CD4-positive, CD25-positive, alpha-beta regulatory T cell (primary cell): ENCODE results near the gene BSPH1. TPM values are rescaled to one million over a fixed set of nuclear protein-coding genes. Genes with fewer than 3 reads are reported as not detected.

Source experiments
- ATAC-seq, 2 donors: fragments of 150-1000 bp; cut with Tn5 transposase; one replicate each; pipeline ENCODE4 v1.10.0; 2021; ENCODE audit warnings: low read depth in 2 of 2, moderate number of reproducible peaks in 2 of 2, moderate library complexity in 1 of 2
- DNase-seq, 3 donors: peaks; one replicate each; pipeline versions ENCODE4 v3.0.0 to v3.0.0-alpha.2; 2012 to 2022; ENCODE audit warnings: mixed read lengths in 1 of 3
- H3K27ac ChIP-seq: one replicate; pipeline ENCODE4 v1.7.0; 2013; ENCODE audit warnings: mild to moderate bottlenecking, low read length; ENCODE audit not compliant: insufficient read depth, poor library complexity, severe bottlenecking
- H3K27me3 ChIP-seq: one replicate; pipeline ENCODE4 v1.7.0; 2013; ENCODE audit warnings: low read length; ENCODE audit not compliant: control insufficient read depth, insufficient read depth
- H3K36me3 ChIP-seq: one replicate; pipeline ENCODE4 v1.7.0; 2013; ENCODE audit warnings: mild to moderate bottlenecking, low read length, moderate library complexity; ENCODE audit not compliant: control insufficient read depth, insufficient read depth
- H3K4me1 ChIP-seq: 2 replicates; pipeline ENCODE4 v1.7.0; 2013; ENCODE audit warnings: mild to moderate bottlenecking, low read length; ENCODE audit not compliant: insufficient read depth, control insufficient read depth, poor library complexity, severe bottlenecking
- H3K4me3 ChIP-seq: one replicate; pipeline ENCODE4 v1.7.0; 2013; ENCODE audit warnings: low read depth, mild to moderate bottlenecking, low read length, moderate library complexity
- H3K9me3 ChIP-seq, 2 experiments: 1 replicate in 1 of 2; 2 replicates in 1 of 2; pipeline ENCODE4 v1.7.0; 2013; ENCODE audit warnings: low read length in 2 of 2, mild to moderate bottlenecking in 1 of 2, moderate library complexity in 1 of 2; ENCODE audit not compliant: control insufficient read depth in 2 of 2
- H3K27ac Mint-ChIP-seq, 3 donors: one replicate each; pipeline ENCODE4 v1.8.0; 2020 to 2022; ENCODE audit warnings: mild to moderate bottlenecking in 3 of 3, mixed read lengths in 3 of 3, moderate library complexity in 2 of 3
- H3K27me3 Mint-ChIP-seq: one replicate; pipeline ENCODE4 v1.8.0; 2022; ENCODE audit warnings: mild to moderate bottlenecking, mixed read lengths
- H3K36me3 Mint-ChIP-seq: one replicate; pipeline ENCODE4 v1.8.0; 2020; ENCODE audit warnings: mixed read lengths
- H3K4me1 Mint-ChIP-seq, 4 donors: one replicate each; pipeline ENCODE4 v1.8.0; 2020 to 2022; ENCODE audit warnings: mixed read lengths in 4 of 4, mild to moderate bottlenecking in 1 of 4
- H3K4me3 Mint-ChIP-seq, 4 donors: one replicate each; pipeline ENCODE4 v1.8.0; 2020 to 2022; ENCODE audit warnings: mild to moderate bottlenecking in 4 of 4, mixed read lengths in 4 of 4, moderate library complexity in 3 of 4
- H3K9me3 Mint-ChIP-seq, 7 donors: one replicate each; pipeline ENCODE4 v1.8.0; 2020 to 2022; ENCODE audit warnings: mixed read lengths in 7 of 7, mild to moderate bottlenecking in 3 of 7, moderate library complexity in 2 of 7
- polyA plus RNA-seq, 4 donors: library from polyadenylated mRNA; unstranded; fragments of 300-500 nt; fragmentation: Illumina TruSeq; gene quantifications; one replicate each; pipeline ENCODE4 v1.2.3, GENCODE V29; 2021
- total RNA-seq: library from RNA; stranded (reverse); gene quantifications from one replicate; pipeline ENCODE4 v1.2.3, GENCODE V29; 2022

Gene BSPH1
- total RNA-seq, result not detected
- not detected for polyA plus RNA-seq

GRCh38 chr19:47992070-47992469 is at the start of gene BSPH1:
Gene BSPH1 (minus strand): TSS chr19:47992170. CDS start chr19:47992081, 89 bp downstream.
- H3K27me3 ChIP-seq, result no peaks in the 10 kb centered on the region
- Mint-ChIP-seq H3K9me3 (peaks cover 0 to 3% (median 0%) of the 10 kb centered on the region in 7 donors), H3K4me3 (no peak within 1 kb of the TSS), H3K27me3 (peaks cover 9% of the 10 kb centered on the region), H3K27ac (no peak within 1 kb of the TSS), H3K4me1 (no peaks in the 10 kb centered on the region), H3K36me3 (no peaks in the 10 kb centered on the region)
- no peak within 1 kb of the TSS for H3K4me3 ChIP-seq
- H3K36me3 ChIP-seq, result no peaks in the 10 kb centered on the region
- no peak within 1 kb of the TSS for H3K27ac ChIP-seq
- H3K9me3 ChIP-seq, result no peaks in the 10 kb centered on the region
- ATAC-seq (no peak), DNase-seq (no peak)
- no peaks in the 10 kb centered on the region for H3K4me1 ChIP-seq

- Mint-ChIP-seq H3K4me3 (no peak overlapping the region), H3K9me3 (peaks cover 0 to 19% (median 3%) of the 10 kb centered on the region in 7 donors), H3K27ac (no peak overlapping the region), H3K4me1 (no peaks in the 10 kb centered on the region), H3K36me3 (no peaks in the 10 kb centered on the region), H3K27me3 (peaks cover 2% of the 10 kb centered on the region)
- DNase-seq (no peak), ATAC-seq (no peak)
- H3K9me3 ChIP-seq, result peaks cover 8 to 11% of the 10 kb centered on the region in 2 experiments
- H3K27ac ChIP-seq, result no peak overlapping the region
- no peaks in the 10 kb centered on the region for H3K4me1 ChIP-seq
- no peaks in the 10 kb centered on the region for H3K27me3 ChIP-seq
- no peaks in the 10 kb centered on the region for H3K36me3 ChIP-seq
- no peak overlapping the region for H3K4me3 ChIP-seq
These were observed 44.8 kb upstream of the BSPH1 start for GRCh38 chr19:48036765-48037164.

GRCh38 chr19:48033604-48034003 is 41.6 kb upstream of the BSPH1 start:
- no peaks in the 10 kb centered on the region for H3K4me1 Mint-ChIP-seq

GRCh38 chr19:48030073-48030472 is 38.1 kb upstream of the BSPH1 start:
- no peak for ATAC-seq
- Histone ChIP-seq H3K36me3 (no peaks in the 10 kb centered on the region), H3K27me3 (no peaks in the 10 kb centered on the region), H3K4me1 (no peaks in the 10 kb centered on the region), H3K27ac (no peak overlapping the region), H3K4me3 (no peak overlapping the region), H3K9me3 (no peaks in the 10 kb centered on the region)
- no peaks in the 10 kb centered on the region for H3K36me3 Mint-ChIP-seq
- peaks cover 0 to 3% (median 0%) of the 10 kb centered on the region in 7 donors for H3K9me3 Mint-ChIP-seq
- no peak overlapping the region for H3K27ac Mint-ChIP-seq
- H3K27me3 Mint-ChIP-seq, result peaks cover 21% of the 10 kb centered on the region
- H3K4me3 Mint-ChIP-seq, result no peak overlapping the region
- no peaks in the 10 kb centered on the region for H3K4me1 Mint-ChIP-seq
- no peak for DNase-seq

More at GRCh38 chr19:48033604-48034003, 41.6 kb upstream of the BSPH1 start:
- no peaks in the 10 kb centered on the region for H3K36me3 ChIP-seq
- Mint-ChIP-seq H3K36me3 (no peaks in the 10 kb centered on the region), H3K27ac (no peak overlapping the region), H3K9me3 (peaks cover 0 to 14% (median 3%) of the 10 kb centered on the region in 7 donors), H3K27me3 (peaks cover 14% of the 10 kb centered on the region), H3K4me3 (no peak overlapping the region)
- no peaks in the 10 kb centered on the region for H3K4me1 ChIP-seq
- H3K9me3 ChIP-seq, result peaks cover 8 to 11% of the 10 kb centered on the region in 2 experiments
- DNase-seq (no peak), ATAC-seq (no peak)
- no peak overlapping the region for H3K27ac ChIP-seq
- no peaks in the 10 kb centered on the region for H3K27me3 ChIP-seq
- no peak overlapping the region for H3K4me3 ChIP-seq

- Histone ChIP-seq H3K36me3 (no peaks in the 10 kb centered on the region), H3K27ac (no peak overlapping the region), H3K9me3 (no peaks in the 10 kb centered on the region), H3K27me3 (no peaks in the 10 kb centered on the region), H3K4me1 (no peaks in the 10 kb centered on the region), H3K4me3 (no peak overlapping the region)
- Mint-ChIP-seq H3K4me1 (no peaks in the 10 kb centered on the region), H3K27ac (no peak overlapping the region), H3K4me3 (no peak overlapping the region), H3K27me3 (peaks cover 25% of the 10 kb centered on the region), H3K36me3 (no peaks in the 10 kb centered on the region), H3K9me3 (peaks cover 0 to 3% (median 0%) of the 10 kb centered on the region in 7 donors)
- ATAC-seq (no peak), DNase-seq (no peak)
These were observed 37.5 kb upstream of the BSPH1 start for GRCh38 chr19:48029431-48029830.

- Mint-ChIP-seq H3K36me3 (no peaks in the 10 kb centered on the region), H3K4me1 (no peaks in the 10 kb centered on the region), H3K27ac (no peak overlapping the region), H3K4me3 (no peak overlapping the region), H3K27me3 (peaks cover 36% of the 10 kb centered on the region), H3K9me3 (peaks cover 0 to 3% (median 0%) of the 10 kb centered on the region in 7 donors)
- Histone ChIP-seq H3K36me3 (no peaks in the 10 kb centered on the region), H3K4me3 (no peak overlapping the region), H3K9me3 (no peaks in the 10 kb centered on the region), H3K27ac (no peak overlapping the region), H3K4me1 (no peaks in the 10 kb centered on the region), H3K27me3 (no peaks in the 10 kb centered on the region)
- ATAC-seq (no peak), DNase-seq (no peak)
These were observed 33.5 kb upstream of the BSPH1 start for GRCh38 chr19:48025480-48025879.

- no peaks in the 10 kb centered on the region for H3K27me3 ChIP-seq
- no peaks in the 10 kb centered on the region for H3K9me3 ChIP-seq
- H3K4me1 ChIP-seq, result no peaks in the 10 kb centered on the region
- H3K36me3 ChIP-seq, result no peaks in the 10 kb centered on the region
- ATAC-seq (no peak), DNase-seq (no peak)
- H3K27ac Mint-ChIP-seq, result no peak overlapping the region
- no peak overlapping the region for H3K4me3 ChIP-seq
- H3K4me1 Mint-ChIP-seq, result no peaks in the 10 kb centered on the region
- H3K4me3 Mint-ChIP-seq, result no peak overlapping the region
- no peaks in the 10 kb centered on the region for H3K36me3 Mint-ChIP-seq
- peaks cover 0 to 3% (median 0%) of the 10 kb centered on the region in 7 donors for H3K9me3 Mint-ChIP-seq
- H3K27me3 Mint-ChIP-seq, result peaks cover 35% of the 10 kb centered on the region
- no peak overlapping the region for H3K27ac ChIP-seq
These were observed 31.5 kb upstream of the BSPH1 start for GRCh38 chr19:48023518-48023917.

- Histone ChIP-seq H3K4me1 (no peaks in the 10 kb centered on the region), H3K9me3 (no peaks in the 10 kb centered on the region), H3K27ac (no peak overlapping the region), H3K4me3 (no peak overlapping the region), H3K36me3 (no peaks in the 10 kb centered on the region), H3K27me3 (no peaks in the 10 kb centered on the region)
- Mint-ChIP-seq H3K36me3 (no peaks in the 10 kb centered on the region), H3K27me3 (peaks cover 38% of the 10 kb centered on the region), H3K4me3 (no peak overlapping the region), H3K27ac (no peak overlapping the region), H3K4me1 (no peaks in the 10 kb centered on the region), H3K9me3 (peaks cover 0 to 3% (median 0%) of the 10 kb centered on the region in 7 donors)
- DNase-seq (no peak), ATAC-seq (no peak)
These were observed 31.0 kb upstream of the BSPH1 start for GRCh38 chr19:48023011-48023410.
